Right renal cortex interstitium (tissue), 3 donors: Measurements from ENCODE around the gene ADAMTSL1. TPM values are rescaled to one million over a fixed set of nuclear protein-coding genes. Genes with fewer than 3 reads are reported as not detected.

ENCODE experiments used
- DNase-seq, 3 donors: peaks; one replicate each; pipeline ENCODE4 v3.0.0-alpha.2; 2013; ENCODE audit warnings: low read depth in 3 of 3, low spot score in 2 of 3
- polyA plus RNA-seq, 3 donors: library from polyadenylated mRNA; unstranded; fragments of 120-200 nt; gene quantifications; one replicate each; pipeline ENCODE4 v1.2.1, GENCODE V29; 2013; ENCODE audit not compliant: insufficient read length in 3 of 3

Gene ADAMTSL1
- polyA plus RNA-seq, 3 donors: 11.3 to 16.5 (median 16.1) TPM

- DNase-seq: no peak
Measured at GRCh38 chr9:18636781-18637180, 162.8 kb downstream of the ADAMTSL1 start.

GRCh38 chr9:18638371-18639249 lies 164.7 kb downstream of the ADAMTSL1 start:
- DNase-seq: no peak

GRCh38 chr9:18639911-18640310 lies 166.0 kb downstream of the ADAMTSL1 start:
- no peak for DNase-seq

- no peak for DNase-seq
Measured at GRCh38 chr9:18658804-18659705, 185.1 kb downstream of the ADAMTSL1 start.

- DNase-seq: no peak
Measured at GRCh38 chr9:18660001-18660400, 186.0 kb downstream of the ADAMTSL1 start.

- DNase-seq: no peak
Measured at GRCh38 chr9:18662320-18662719, 188.4 kb downstream of the ADAMTSL1 start.

GRCh38 chr9:18665947-18666346 lies 192.0 kb downstream of the ADAMTSL1 start:
- DNase-seq: no peak

GRCh38 chr9:18666348-18666747 lies 192.4 kb downstream of the ADAMTSL1 start:
- DNase-seq: no peak

- no peak for DNase-seq
Measured at GRCh38 chr9:18666986-18667772, 193.2 kb downstream of the ADAMTSL1 start.

- no peak for DNase-seq
Measured at GRCh38 chr9:18668944-18669343, 195.0 kb downstream of the ADAMTSL1 start.

- no peak for DNase-seq
Measured at GRCh38 chr9:18672706-18673105, 198.8 kb downstream of the ADAMTSL1 start.

- no peak for DNase-seq
Measured at GRCh38 chr9:18673179-18673578, 199.2 kb downstream of the ADAMTSL1 start.

GRCh38 chr9:18675332-18675731 lies 201.4 kb downstream of the ADAMTSL1 start:
- DNase-seq: no peak

- DNase-seq: no peak
Measured at GRCh38 chr9:18675973-18676372, 202.0 kb downstream of the ADAMTSL1 start.

GRCh38 chr9:18676525-18676924 lies 202.6 kb downstream of the ADAMTSL1 start:
- DNase-seq: no peak

- no peak for DNase-seq
Measured at GRCh38 chr9:18678821-18679590, 205.1 kb downstream of the ADAMTSL1 start.

- no peak for DNase-seq
Measured at GRCh38 chr9:18682907-18683306, 209.0 kb downstream of the ADAMTSL1 start.

- DNase-seq: no peak
Measured at GRCh38 chr9:18683312-18683711, 209.4 kb downstream of the ADAMTSL1 start.

GRCh38 chr9:18683851-18684250 lies 209.9 kb downstream of the ADAMTSL1 start:
- no peak for DNase-seq
